ENCODE measurements around the gene DNAAF9.

The DNAAF9 gene

GRCh38 chr20:3358676-3359340 lies 48.7 kb downstream of the DNAAF9 start:
- DNase-seq (ENCODE audit: low read depth) = no peak
- H3K4me3 ChIP-seq (replicated peaks; ENCODE audit: low read depth, low read length) = no peak overlapping the region
- TF ChIP-seq CTCF (IDR thresholded peaks at IDR 0.05; ENCODE audit: low read length, missing control alignments) = no peak
